Measurements from ENCODE around the gene AK5.
A peak's percentile ranks its signal among the peaks of the same experiment; 100 is the strongest.

The AK5 gene

GRCh38 chr1:77273891-77274290, 7.9 kb upstream of the AK5 start:
- no peak overlapping the region for H3K4me3 ChIP-seq (ENCODE audit: low read depth, low read length)
- TF ChIP-seq, protein P1, sequence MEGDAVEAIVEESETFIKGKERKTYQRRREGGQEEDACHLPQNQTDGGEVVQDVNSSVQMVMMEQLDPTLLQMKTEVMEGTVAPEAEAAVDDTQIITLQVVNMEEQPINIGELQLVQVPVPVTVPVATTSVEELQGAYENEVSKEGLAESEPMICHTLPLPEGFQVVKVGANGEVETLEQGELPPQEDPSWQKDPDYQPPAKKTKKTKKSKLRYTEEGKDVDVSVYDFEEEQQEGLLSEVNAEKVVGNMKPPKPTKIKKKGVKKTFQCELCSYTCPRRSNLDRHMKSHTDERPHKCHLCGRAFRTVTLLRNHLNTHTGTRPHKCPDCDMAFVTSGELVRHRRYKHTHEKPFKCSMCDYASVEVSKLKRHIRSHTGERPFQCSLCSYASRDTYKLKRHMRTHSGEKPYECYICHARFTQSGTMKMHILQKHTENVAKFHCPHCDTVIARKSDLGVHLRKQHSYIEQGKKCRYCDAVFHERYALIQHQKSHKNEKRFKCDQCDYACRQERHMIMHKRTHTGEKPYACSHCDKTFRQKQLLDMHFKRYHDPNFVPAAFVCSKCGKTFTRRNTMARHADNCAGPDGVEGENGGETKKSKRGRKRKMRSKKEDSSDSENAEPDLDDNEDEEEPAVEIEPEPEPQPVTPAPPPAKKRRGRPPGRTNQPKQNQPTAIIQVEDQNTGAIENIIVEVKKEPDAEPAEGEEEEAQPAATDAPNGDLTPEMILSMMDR (IDR thresholded peaks at IDR 0.05; ENCODE audit: control insufficient read depth, extremely low read depth, insufficient read depth), result no peak
- DNase-seq (ENCODE audit: low read depth), result no peak

GRCh38 chr1:77275194-77275593, 6.6 kb upstream of the AK5 start:
- TF ChIP-seq, protein P1 (IDR thresholded peaks at IDR 0.05; ENCODE audit: control insufficient read depth, extremely low read depth, insufficient read depth), result no peak
- no peak for DNase-seq (ENCODE audit: low read depth)
- H3K4me3 ChIP-seq (ENCODE audit: low read depth, low read length), result no peak overlapping the region

- H3K4me3 ChIP-seq (ENCODE audit: low read depth, low read length), result no peak overlapping the region
- TF ChIP-seq, protein P1 (IDR thresholded peaks at IDR 0.05; ENCODE audit: control insufficient read depth, extremely low read depth, insufficient read depth), result no peak
- DNase-seq (ENCODE audit: low read depth), result no peak
Measured at GRCh38 chr1:77276941-77277340, 4.9 kb upstream of the AK5 start.

DNA sequence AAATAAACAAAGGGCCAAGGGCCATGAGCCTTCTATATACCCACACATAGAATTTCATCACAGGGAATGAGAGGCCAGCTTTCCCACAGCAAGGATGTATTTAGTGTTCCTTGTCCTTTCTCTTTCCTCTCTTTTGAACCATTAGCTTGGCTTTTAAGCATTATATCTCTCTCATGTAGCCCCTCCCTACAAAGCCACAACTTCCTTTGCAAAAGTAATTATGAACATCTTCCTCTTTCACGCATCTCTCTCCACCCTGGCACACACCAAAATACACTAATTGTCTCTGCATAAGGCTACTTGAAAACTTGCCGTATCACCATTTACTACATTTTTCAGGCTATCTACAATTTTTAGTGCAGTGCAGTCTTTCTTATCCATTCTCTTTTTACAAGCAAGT, 1.9 kb upstream of the AK5 start:
- no peak for DNase-seq (ENCODE audit: low read depth)
- H3K4me3 ChIP-seq (ENCODE audit: low read depth, low read length), result no peak overlapping the region
- TF ChIP-seq, protein P1 (IDR thresholded peaks at IDR 0.05; ENCODE audit: control insufficient read depth, extremely low read depth, insufficient read depth), result no peak

GRCh38 chr1:77280962-77281361, 857 bp upstream of the AK5 start:
- H3K4me3 ChIP-seq (ENCODE audit: low read depth, low read length), result no peak overlapping the region
- DNase-seq (ENCODE audit: low read depth), result no peak
- TF ChIP-seq, protein P1 (IDR thresholded peaks at IDR 0.05; ENCODE audit: control insufficient read depth, extremely low read depth, insufficient read depth), result no peak

- H3K4me3 ChIP-seq (ENCODE audit: low read depth, low read length), result peak overlapping the region; percentile 47
- TF ChIP-seq, protein P1 (IDR thresholded peaks at IDR 0.05; ENCODE audit: control insufficient read depth, extremely low read depth, insufficient read depth), result no peak
- DNase-seq (ENCODE audit: low read depth), result no peak
Measured at GRCh38 chr1:77282187-77282865, 507 bp downstream of the AK5 start.

Measured in LNCaP clone FGC (cell line).